HL-60 (cell line): ENCODE measurements around the gene MCCC1.

Source experiments
- DNase-seq, 2 experiments: peaks; one replicate each; pipeline ENCODE4 v3.0.0-alpha.2; 2010 to 2020; ENCODE audit warnings: low read depth in 1 of 2, low spot score in 1 of 2
- H3K27ac ChIP-seq: fragments of 250-450 bp; sonication (Bioruptor Pico); replicated peaks from 2 replicates; pipeline ENCODE4 v1.5.1; 2020; ENCODE audit warnings: mild to moderate bottlenecking, moderate library complexity
- H3K27me3 ChIP-seq: fragments of 250-450 bp; sonication (Bioruptor Pico); 2 replicates; pipeline ENCODE4 v1.5.1; 2021; ENCODE audit warnings: mild to moderate bottlenecking, moderate library complexity; ENCODE audit not compliant: insufficient read depth, poor library complexity, severe bottlenecking
- H3K4me3 ChIP-seq: replicated peaks from 2 replicates; pipeline ENCODE4 v1.5.1; 2011; ENCODE audit warnings: mild to moderate bottlenecking, control low read depth, low read length; ENCODE audit not compliant: insufficient read depth
- CTCF ChIP-seq: IDR thresholded peaks from one replicate; pipeline ENCODE4 v1.5.1; 2011; ENCODE audit warnings: low read length, control low read depth, inconsistent platforms; ENCODE audit not compliant: insufficient read depth
- GABPA ChIP-seq: IDR thresholded peaks from 2 replicates; pipeline ENCODE4 v1.6.1; 2012; ENCODE audit warnings: low read depth
- POLR2AphosphoS5 ChIP-seq: IDR thresholded peaks from 2 replicates; pipeline ENCODE4 v1.6.1; 2012; ENCODE audit warnings: low read depth
- REST ChIP-seq: IDR thresholded peaks from 2 replicates; pipeline ENCODE4 v1.6.1; 2012; ENCODE audit warnings: low read depth; ENCODE audit not compliant: insufficient replicate concordance
- SPI1 ChIP-seq: IDR thresholded peaks from 2 replicates; pipeline ENCODE4 v1.6.1; 2012; ENCODE audit warnings: low read depth, mild to moderate bottlenecking, borderline replicate concordance

The MCCC1 gene

GRCh38 chr3:183061391-183062172, 37.7 kb downstream of the MCCC1 start:
- Histone ChIP-seq H3K27ac (no peak overlapping the region), H3K27me3 (no peaks in the 10 kb centered on the region), H3K4me3 (no peak overlapping the region)
- TF ChIP-seq SPI1 (no peak), GABPA (no peak), POLR2AphosphoS5 (no peak), REST (no peak), CTCF (no peak)
- no peak for DNase-seq

DNA sequence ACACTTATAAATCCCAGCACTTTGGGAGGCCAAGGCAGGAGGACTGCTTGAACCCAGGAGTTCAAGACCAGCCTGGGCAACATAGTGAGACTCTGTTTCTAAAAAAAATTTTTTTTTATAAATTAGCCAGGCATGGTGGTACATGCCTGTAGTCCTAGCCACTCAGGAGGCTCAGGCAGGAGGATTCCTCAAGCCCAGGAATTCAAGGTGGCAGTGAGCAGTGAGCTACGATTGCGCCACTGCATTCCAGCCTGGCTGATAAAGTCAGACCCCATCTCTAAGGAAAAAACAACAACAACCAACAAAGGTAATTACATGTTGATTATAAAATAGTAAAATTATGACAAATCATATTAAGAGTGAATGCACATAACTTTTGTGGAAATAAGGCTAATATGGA, 40.9 kb downstream of the MCCC1 start:
- no peak overlapping the region for H3K27ac ChIP-seq
- no peaks in the 10 kb centered on the region for H3K27me3 ChIP-seq
- no peak for DNase-seq
- no peak for TF ChIP-seq POLR2AphosphoS5
- no peak for TF ChIP-seq SPI1
- no peak for TF ChIP-seq CTCF
- TF ChIP-seq REST, result no peak
- TF ChIP-seq GABPA, result no peak
- no peak overlapping the region for H3K4me3 ChIP-seq

GRCh38 chr3:183050706-183051105, 48.6 kb downstream of the MCCC1 start:
- DNase-seq, result no peak

More at GRCh38 chr3:183050706-183051105, 48.6 kb downstream of the MCCC1 start:
- Histone ChIP-seq H3K4me3 (no peak overlapping the region), H3K27me3 (no peaks in the 10 kb centered on the region), H3K27ac (no peak overlapping the region)
- TF ChIP-seq REST (no peak), GABPA (no peak), CTCF (no peak), SPI1 (no peak), POLR2AphosphoS5 (no peak)
